Astrocyte (in vitro differentiated cells and primary cell): Measurements from ENCODE around the gene DENND2A. TPM values are rescaled to one million over a fixed set of nuclear protein-coding genes. Genes with fewer than 3 reads are reported as not detected.

ENCODE experiments used
- DNase-seq: peaks from one replicate; pipeline ENCODE4 v3.0.0-alpha.2; 2010; ENCODE audit warnings: low read depth
- FAIRE-seq: peaks from 2 replicates; lab custom pipeline; 2011; peaks lifted over from hg19 to GRCh38; lab: Jason Lieb, UNC
- H2AFZ ChIP-seq: 2 replicates; pipeline ENCODE4 v1.6.0; 2012; ENCODE audit warnings: low read depth, low read length, inconsistent platforms
- H3K27ac ChIP-seq: 2 replicates; pipeline ENCODE4 v1.5.1; 2011; ENCODE audit warnings: low read depth, low read length, inconsistent platforms
- H3K27me3 ChIP-seq: 2 replicates; pipeline ENCODE4 v1.6.0; 2011; ENCODE audit warnings: low read length, inconsistent platforms; ENCODE audit not compliant: insufficient read depth
- H3K36me3 ChIP-seq: 2 replicates; pipeline ENCODE4 v1.5.1; 2011; ENCODE audit warnings: low read length, inconsistent platforms; ENCODE audit not compliant: insufficient read depth
- H3K4me1 ChIP-seq: 2 replicates; pipeline ENCODE4 v1.5.1; 2011; ENCODE audit warnings: low read length, inconsistent platforms; ENCODE audit not compliant: insufficient read depth
- H3K4me2 ChIP-seq: 2 replicates; pipeline ENCODE4 v1.6.0; 2012; ENCODE audit warnings: low read length, inconsistent platforms
- H3K4me3 ChIP-seq: 2 replicates; pipeline ENCODE4 v1.5.1; 2011; ENCODE audit warnings: low read depth, mild to moderate bottlenecking, low read length, inconsistent platforms; ENCODE audit not compliant: insufficient read depth
- H3K79me2 ChIP-seq: 2 replicates; pipeline ENCODE4 v1.6.0; 2012; ENCODE audit warnings: mild to moderate bottlenecking, low read length, inconsistent platforms; ENCODE audit not compliant: insufficient read depth
- H3K9ac ChIP-seq: 2 replicates; pipeline ENCODE4 v1.6.0; 2012; ENCODE audit warnings: mild to moderate bottlenecking, low read length, inconsistent platforms
- H3K9me3 ChIP-seq: 2 replicates; pipeline ENCODE4 v1.5.1; 2012; ENCODE audit warnings: low read depth, mild to moderate bottlenecking, low read length, inconsistent platforms; ENCODE audit not compliant: insufficient read depth
- H4K20me1 ChIP-seq: 2 replicates; pipeline ENCODE4 v1.6.0; 2012; ENCODE audit warnings: low read length, inconsistent platforms; ENCODE audit not compliant: insufficient read depth
- H3K27ac Mint-ChIP-seq: one replicate; pipeline ENCODE4 v1.8.0; 2021; ENCODE audit warnings: mild to moderate bottlenecking, mixed read lengths; ENCODE audit not compliant: unreplicated experiment
- H3K27me3 Mint-ChIP-seq: one replicate; pipeline ENCODE4 v1.8.0; 2021; ENCODE audit warnings: low read depth, mixed read lengths; ENCODE audit not compliant: unreplicated experiment
- H3K36me3 Mint-ChIP-seq: one replicate; pipeline ENCODE4 v1.8.0; 2021; ENCODE audit warnings: low read depth, mixed read lengths; ENCODE audit not compliant: unreplicated experiment
- H3K4me1 Mint-ChIP-seq: one replicate; pipeline ENCODE4 v1.8.0; 2021; ENCODE audit warnings: low read depth, mixed read lengths; ENCODE audit not compliant: unreplicated experiment
- H3K4me3 Mint-ChIP-seq: one replicate; pipeline ENCODE4 v1.8.0; 2021; ENCODE audit warnings: mild to moderate bottlenecking, moderate library complexity, mixed read lengths; ENCODE audit not compliant: unreplicated experiment
- H3K9me3 Mint-ChIP-seq: one replicate; pipeline ENCODE4 v1.8.0; 2021; ENCODE audit warnings: mild to moderate bottlenecking, mixed read lengths; ENCODE audit not compliant: unreplicated experiment
- CTCF ChIP-seq: IDR thresholded peaks from 2 replicates; pipeline ENCODE4 v1.5.1; 2011; ENCODE audit warnings: low read depth, mild to moderate bottlenecking, inconsistent platforms, low read length, moderate library complexity; ENCODE audit not compliant: insufficient read depth
- EZH2 ChIP-seq: IDR thresholded peaks from 2 replicates; pipeline ENCODE4 v1.6.1; 2012; ENCODE audit warnings: mild to moderate bottlenecking, low read length, inconsistent platforms; ENCODE audit not compliant: insufficient read depth
- total RNA-seq: library from RNA; stranded (reverse); gene quantifications from 2 replicates; pipeline ENCODE4 v1.2.1, GENCODE V29; 2021

Gene DENND2A
- total RNA-seq, 1 donor from 2014 or later = 42.1 TPM

GRCh38 chr7:140521421-140521820, 119.2 kb downstream of the DENND2A start:
- Histone ChIP-seq H3K27ac (no peak overlapping the region), H3K79me2 (no peaks in the 10 kb centered on the region), H3K4me2 (no peak overlapping the region), H3K9me3 (no peaks in the 10 kb centered on the region), H3K4me1 (no peaks in the 10 kb centered on the region), H3K36me3 (no peaks in the 10 kb centered on the region), H2AFZ (no peak overlapping the region), H4K20me1 (no peaks in the 10 kb centered on the region), H3K9ac (no peak overlapping the region), H3K4me3 (no peak overlapping the region), H3K27me3 (no peaks in the 10 kb centered on the region)
- DNase-seq = no peak
- TF ChIP-seq CTCF = no peak
- no peak for TF ChIP-seq EZH2
- H3K27ac Mint-ChIP-seq = no peak overlapping the region
- H3K4me3 Mint-ChIP-seq = no peak overlapping the region
- H3K27me3 Mint-ChIP-seq = no peaks in the 10 kb centered on the region
- no peaks in the 10 kb centered on the region for H3K9me3 Mint-ChIP-seq
- peaks cover 22% of the 10 kb centered on the region for H3K36me3 Mint-ChIP-seq
- peaks cover 8% of the 10 kb centered on the region for H3K4me1 Mint-ChIP-seq
- no peak for FAIRE-seq

- Mint-ChIP-seq H3K36me3 (peaks cover 19% of the 10 kb centered on the region), H3K4me1 (peaks cover 2% of the 10 kb centered on the region), H3K27ac (no peak overlapping the region), H3K4me3 (no peak overlapping the region), H3K9me3 (no peaks in the 10 kb centered on the region), H3K27me3 (no peaks in the 10 kb centered on the region)
- peak overlapping the region; percentile 4 for H3K9ac ChIP-seq
- no peaks in the 10 kb centered on the region for H3K36me3 ChIP-seq
- no peak overlapping the region for H3K4me3 ChIP-seq
- H3K9me3 ChIP-seq = no peaks in the 10 kb centered on the region
- no peaks in the 10 kb centered on the region for H3K4me1 ChIP-seq
- TF ChIP-seq EZH2 (no peak), CTCF (no peak)
- FAIRE-seq (no peak), DNase-seq (no peak)
- H4K20me1 ChIP-seq = no peaks in the 10 kb centered on the region
- no peaks in the 10 kb centered on the region for H3K27me3 ChIP-seq
- no peak overlapping the region for H3K4me2 ChIP-seq
- H3K27ac ChIP-seq = no peak overlapping the region
- H2AFZ ChIP-seq = no peak overlapping the region
- H3K79me2 ChIP-seq = no peaks in the 10 kb centered on the region
Measured at GRCh38 chr7:140519007-140519399, 121.6 kb downstream of the DENND2A start.

GRCh38 chr7:140518370-140519006, 122.1 kb downstream of the DENND2A start:
- Mint-ChIP-seq H3K9me3 (no peaks in the 10 kb centered on the region), H3K4me3 (no peak overlapping the region), H3K27ac (peak overlapping the region; percentile 24), H3K4me1 (peaks cover 2% of the 10 kb centered on the region), H3K36me3 (peaks cover 19% of the 10 kb centered on the region), H3K27me3 (no peaks in the 10 kb centered on the region)
- H3K9ac ChIP-seq = peak overlapping the region; percentile 4
- H3K9me3 ChIP-seq = no peaks in the 10 kb centered on the region
- TF ChIP-seq CTCF = no peak
- no peak for TF ChIP-seq EZH2
- no peaks in the 10 kb centered on the region for H3K4me1 ChIP-seq
- no peak overlapping the region for H3K4me3 ChIP-seq
- H3K36me3 ChIP-seq = no peaks in the 10 kb centered on the region
- no peak overlapping the region for H3K27ac ChIP-seq
- H2AFZ ChIP-seq = peak overlapping the region; percentile 87
- H3K4me2 ChIP-seq = no peak overlapping the region
- DNase-seq (no peak), FAIRE-seq (no peak)
- no peaks in the 10 kb centered on the region for H3K27me3 ChIP-seq
- no peaks in the 10 kb centered on the region for H4K20me1 ChIP-seq
- H3K79me2 ChIP-seq = no peaks in the 10 kb centered on the region
